ENCODE data around the gene LIMA1. TPM values are rescaled to one million over a fixed set of nuclear protein-coding genes. Genes with fewer than 3 reads are reported as not detected.
"Not testable (repeated sequence)": the region's sequence is repeated elsewhere in the genome, so short reads cannot be mapped to it uniquely, and the experiment has no call there.

The LIMA1 gene
- total RNA-seq, 4 donors from 2014 or later = 23.9 to 62.7 (median 37.2) TPM

GRCh38 chr12:50313256-50313931 is 30.1 kb upstream of the LIMA1 start:
- 90% methylated on average over 5 of the region's 5 CpGs for WGBS
- intact Hi-C loops (cut with DNase I) = loop anchor here (5.0 kb wide), 1 partner anchor 236 kb away; no protein-coding TSS in a partner anchor

GRCh38 chr12:50311858-50312609 is 28.7 kb upstream of the LIMA1 start:
- not testable (repeated sequence) for H3K9me3 ChIP-seq, H3K4me3 ChIP-seq, H3K27me3 ChIP-seq, H3K36me3 ChIP-seq
- Histone ChIP-seq H3K27ac (replicated peaks in 1 of 4) (peak overlapping the region; percentile 7 to 32 (median 20)), H3K4me1 (peaks cover 0 to 11% (median 6%) of the 10 kb centered on the region in 4 donors)
- DNase-seq (ENCODE audit: extremely low spot score) = peak; percentile 68
- 84% methylated on average over 11 of the region's 11 CpGs for WGBS
- peak; percentile 37 to 52 for TF ChIP-seq POLR2AphosphoS5 (IDR thresholded peaks at IDR 0.05)
- intact Hi-C loops (cut with DNase I) = loop anchor here (5.0 kb wide), 1 partner anchor 235 kb away; no protein-coding TSS in a partner anchor

More at GRCh38 chr12:50313256-50313931, 30.1 kb upstream of the LIMA1 start:
- peak; percentile 79 for DNase-seq (ENCODE audit: extremely low spot score)
- no peaks in the 10 kb centered on the region for H3K36me3 ChIP-seq
- no peak overlapping the region for H3K27ac ChIP-seq (replicated peaks in 1 of 4)
- no peaks in the 10 kb centered on the region for H3K9me3 ChIP-seq
- TF ChIP-seq POLR2AphosphoS5 (IDR thresholded peaks at IDR 0.05) (no peak), EP300 (IDR thresholded peaks at IDR 0.05) (no peak), POLR2A (IDR thresholded peaks at IDR 0.05; ENCODE audit: low read depth) (no peak), CTCF (IDR thresholded peaks at IDR 0.05) (no peak)
- H3K4me1 ChIP-seq = peaks cover 0 to 11% (median 6%) of the 10 kb centered on the region in 4 donors
- H3K27me3 ChIP-seq = no peaks in the 10 kb centered on the region
- H3K4me3 ChIP-seq = no peak overlapping the region

GRCh38 chr12:50309950-50310349 is 26.6 kb upstream of the LIMA1 start:
- WGBS = 89% methylated on average over 2 of the region's 2 CpGs
- H3K4me3 ChIP-seq = no peak overlapping the region
- TF ChIP-seq POLR2A (IDR thresholded peaks at IDR 0.05; ENCODE audit: low read depth) (no peak), POLR2AphosphoS5 (IDR thresholded peaks at IDR 0.05) (no peak), CTCF (IDR thresholded peaks at IDR 0.05) (no peak), EP300 (IDR thresholded peaks at IDR 0.05) (no peak)
- no peak overlapping the region for H3K27ac ChIP-seq (replicated peaks in 1 of 4)
- no peak for DNase-seq (ENCODE audit: extremely low spot score)
- intact Hi-C loops (cut with DNase I) = loop anchor here (5.0 kb wide), 2 partner anchors 93 to 233 kb away; no protein-coding TSS in a partner anchor
- H3K27me3 ChIP-seq = no peaks in the 10 kb centered on the region
- H3K36me3 ChIP-seq = no peaks in the 10 kb centered on the region
- H3K4me1 ChIP-seq = peaks cover 0 to 11% (median 6%) of the 10 kb centered on the region in 4 donors
- no peaks in the 10 kb centered on the region for H3K9me3 ChIP-seq

GRCh38 chr12:50302686-50303085 is 19.4 kb upstream of the LIMA1 start:
- Histone ChIP-seq H3K36me3 (no peaks in the 10 kb centered on the region), H3K27me3 (no peaks in the 10 kb centered on the region), H3K9me3 (no peaks in the 10 kb centered on the region), H3K27ac (replicated peaks in 1 of 4) (peak overlapping the region in 2 of 4 donors; percentile 13 to 30), H3K4me3 (no peak overlapping the region), H3K4me1 (peaks cover 0 to 24% (median 14%) of the 10 kb centered on the region in 4 donors)
- 49% methylated on average over 3 of the region's 3 CpGs for WGBS
- intact Hi-C loops (cut with DNase I) = no loop called here
- TF ChIP-seq POLR2A (IDR thresholded peaks at IDR 0.05; ENCODE audit: low read depth) (no peak), POLR2AphosphoS5 (IDR thresholded peaks at IDR 0.05) (no peak), EP300 (IDR thresholded peaks at IDR 0.05) (no peak), CTCF (IDR thresholded peaks at IDR 0.05) (no peak)
- DNase-seq (ENCODE audit: extremely low spot score) = no peak

GRCh38 chr12:50297996-50298395 is 14.7 kb upstream of the LIMA1 start:
- intact Hi-C loops (cut with DNase I) = no loop called here
- 76% methylated on average over 1 of the region's 1 CpG for WGBS

More at GRCh38 chr12:50297996-50298395, 14.7 kb upstream of the LIMA1 start:
- Histone ChIP-seq H3K9me3 (no peaks in the 10 kb centered on the region), H3K27me3 (no peaks in the 10 kb centered on the region), H3K4me1 (peaks cover 0 to 14% (median 11%) of the 10 kb centered on the region in 4 donors), H3K4me3 (no peak overlapping the region), H3K27ac (replicated peaks in 1 of 4) (no peak overlapping the region), H3K36me3 (peaks cover 0 to 9% (median 1%) of the 10 kb centered on the region in 4 donors)
- DNase-seq (ENCODE audit: extremely low spot score) = peak; percentile 19
- no peak for TF ChIP-seq CTCF (IDR thresholded peaks at IDR 0.05)
- no peak for TF ChIP-seq POLR2AphosphoS5 (IDR thresholded peaks at IDR 0.05)
- no peak for TF ChIP-seq POLR2A (IDR thresholded peaks at IDR 0.05; ENCODE audit: low read depth)
